Right lobe of liver (tissue), 6 donors: ENCODE measurements around the gene UBLCP1. TPM values are rescaled to one million over a fixed set of nuclear protein-coding genes. Genes with fewer than 3 reads are reported as not detected.
"Not testable (repeated sequence)": the region's sequence is repeated elsewhere in the genome, so short reads cannot be mapped to it uniquely, and the experiment has no call there.

Source experiments
- ATAC-seq, 4 donors: fragments of 200-7000 bp; cut with Tn5 transposase; one replicate each; pipeline ENCODE4 v1.9.1; 2020; ENCODE audit warnings: mild to moderate bottlenecking in 4 of 4, moderate library complexity in 4 of 4
- DNase-seq, 3 donors: peaks; one replicate each; pipeline ENCODE4 v3.0.0-alpha.2; 2020
- H3K27ac ChIP-seq, 3 donors: fragments of 200-600 bp; one replicate each; pipeline ENCODE4 v1.8.0; 2022
- H3K27me3 ChIP-seq, 2 donors: fragments of 200-600 bp; one replicate each; pipeline ENCODE4 v1.8.0; 2022
- H3K36me3 ChIP-seq, 4 donors: fragments of 200-600 bp; sonication (generic) in 1 of 4; one replicate each; pipeline versions ENCODE4 v1.5.1 to v1.8.0; 2017 to 2022; ENCODE audit warnings: control low read depth in 1 of 4
- H3K4me1 ChIP-seq, 4 donors: fragments of 200-600 bp; sonication (generic) in 1 of 4; one replicate each; pipeline versions ENCODE4 v1.5.1 to v1.8.0; 2017 to 2022; ENCODE audit warnings: control low read depth in 1 of 4
- H3K4me3 ChIP-seq, 3 donors: fragments of 200-600 bp; one replicate each; pipeline ENCODE4 v1.8.0; 2022
- H3K9me3 ChIP-seq, 4 donors: fragments of 200-600 bp; sonication (generic) in 1 of 4; one replicate each; pipeline versions ENCODE4 v1.5.1 to v1.8.0; 2017 to 2022; ENCODE audit warnings: control low read depth in 1 of 4
- CTCF ChIP-seq, 4 donors: fragments of 200-600 bp in 3 of 4; fragments of 450-650 bp in 1 of 4; IDR thresholded peaks; one replicate each; pipeline versions ENCODE4 v1.5.1 to v1.8.0; 2016 to 2022; ENCODE audit warnings: antibody characterized with exemption in 4 of 4, mild to moderate bottlenecking in 2 of 4
- POLR2A ChIP-seq: fragments of 450-650 bp; IDR thresholded peaks from one replicate; pipeline ENCODE4 v1.6.1; 2017; ENCODE audit warnings: antibody characterized with exemption, mild to moderate bottlenecking
- WGBS: methylation state at CpG from one replicate; pipeline ENCODE4 v1.1.6; 2018; ENCODE audit warnings: low coverage, low lambda C conversion rate; ENCODE audit not compliant: insufficient coverage; ENCODE audit errors: missing lambda C conversion rate; 5-methylcytosine and 5-hydroxymethylcytosine counted together
- intact Hi-C, 2 donors: fragments of 100-400 bp; cut with DNase I; formaldehyde crosslinking; loops; one replicate each; pipeline versions ENCODE4 v1.11.2 to v1.14.1; 2022
- total RNA-seq, 6 experiments: library from RNA; depleted of rRNA in 2 of 6; stranded (reverse); fragments of >200 nt in 2 of 6; fragmentation: NEBNext Ultra II Directional in 3 of 6; extraction: Animal tissue kit (Norgen Biotek cat#: 25700) in 3 of 6; gene quantifications; one replicate each; pipeline versions ENCODE4 v1.1.0 to v1.2.4, GENCODE V29; 2016 to 2023
- donor health status: DM: no; HTN: yes; CAD: no.
- donor health status: DM: no; HTN: no; CAD: no.
- donor health status: DM: no; HTN: no; CAD: no.
- donor health status: DM: no; HTN: yes; CAD: no.
- donor health status: DM: no; HTN: yes; CAD: no.

The UBLCP1 gene
- total RNA-seq, 6 experiments from 2014 or later, result 5.5 to 13.8 (median 8.1) TPM

- no peaks in the 10 kb centered on the region for H3K9me3 ChIP-seq
- no peak overlapping the region for H3K4me3 ChIP-seq
- ATAC-seq (peak in 1 of 4 donors; percentile 34), DNase-seq (no peak)
- intact Hi-C loops, result no loop called here
- TF ChIP-seq CTCF (IDR thresholded peaks at IDR 0.05) (no peak), POLR2A (no peak)
- no peak overlapping the region for H3K27ac ChIP-seq
- H3K4me1 ChIP-seq, result no peaks in the 10 kb centered on the region
- H3K27me3 ChIP-seq, result no peaks in the 10 kb centered on the region
- no peaks in the 10 kb centered on the region for H3K36me3 ChIP-seq
Observed at GRCh38 chr5:159226451-159226850, 36.6 kb upstream of the UBLCP1 start.

- H3K27me3 ChIP-seq, result no peaks in the 10 kb centered on the region
- no peaks in the 10 kb centered on the region for H3K36me3 ChIP-seq
- intact Hi-C loops, result no loop called here
- no peak overlapping the region for H3K4me3 ChIP-seq
- no peaks in the 10 kb centered on the region for H3K4me1 ChIP-seq
- no peaks in the 10 kb centered on the region for H3K9me3 ChIP-seq
- WGBS, result 75% methylated on average over 3 of the region's 3 CpGs
- ATAC-seq (no peak), DNase-seq (no peak)
- no peak overlapping the region for H3K27ac ChIP-seq
- TF ChIP-seq POLR2A (no peak), CTCF (IDR thresholded peaks at IDR 0.05) (no peak)
Observed at GRCh38 chr5:159227452-159227851, 35.6 kb upstream of the UBLCP1 start.

GRCh38 chr5:159228097-159228496 lies 35.0 kb upstream of the UBLCP1 start:
- 63% methylated on average over 3 of the region's 5 CpGs for WGBS
- H3K27me3 ChIP-seq, ATAC-seq, H3K4me1 ChIP-seq, DNase-seq, H3K9me3 ChIP-seq, intact Hi-C loops, H3K4me3 ChIP-seq, H3K36me3 ChIP-seq, H3K27ac ChIP-seq: not testable (repeated sequence)

- intact Hi-C loops, result no loop called here
- Histone ChIP-seq H3K4me1 (no peaks in the 10 kb centered on the region), H3K27ac (no peak overlapping the region), H3K36me3 (no peaks in the 10 kb centered on the region), H3K9me3 (no peaks in the 10 kb centered on the region), H3K4me3 (no peak overlapping the region), H3K27me3 (no peaks in the 10 kb centered on the region)
- DNase-seq, result no peak
- no peak for TF ChIP-seq CTCF (IDR thresholded peaks at IDR 0.05)
- no peak for TF ChIP-seq POLR2A
- peak in 1 of 4 donors; percentile 30 for ATAC-seq
- 61% methylated on average over 3 of the region's 3 CpGs for WGBS
Observed at GRCh38 chr5:159230657-159231056, 32.4 kb upstream of the UBLCP1 start.

GRCh38 chr5:159231167-159231566 lies 31.9 kb upstream of the UBLCP1 start:
- Histone ChIP-seq H3K4me1 (no peaks in the 10 kb centered on the region), H3K27ac (no peak overlapping the region), H3K36me3 (no peaks in the 10 kb centered on the region), H3K27me3 (no peaks in the 10 kb centered on the region), H3K4me3 (no peak overlapping the region), H3K9me3 (no peaks in the 10 kb centered on the region)
- no peak for DNase-seq
- TF ChIP-seq CTCF (IDR thresholded peaks at IDR 0.05), result no peak
- TF ChIP-seq POLR2A, result no peak
- intact Hi-C loops, result no loop called here
- no peak for ATAC-seq
- WGBS, result 75% methylated on average over 2 of the region's 2 CpGs

GRCh38 chr5:159235871-159236520 lies 27.1 kb upstream of the UBLCP1 start:
- DNase-seq, H3K27ac ChIP-seq, ATAC-seq, H3K9me3 ChIP-seq, H3K36me3 ChIP-seq, H3K4me1 ChIP-seq, H3K27me3 ChIP-seq, H3K4me3 ChIP-seq: not testable (repeated sequence)
- intact Hi-C loops, result loop anchor here in 1 of 2 donors (5.0 kb wide), 1 partner anchor 549 kb away; no protein-coding TSS in a partner anchor
- WGBS, result 89% methylated on average over 2 of the region's 2 CpGs
